Stimulated activated naive CD8-positive, alpha-beta T cell treated with anti-CD3 and anti-CD28 coated beads, Interleukin-15, Interleukin-2, amounts not matched to agents 100 U/mL and 50 U/mL, for 24 hours (primary cell): ENCODE data around the gene MYL3.

Experiments
- ATAC-seq: fragments of 150-1000 bp; cut with Tn5 transposase; one replicate; pipeline ENCODE4 v1.10.0; 2021
- DNase-seq: peaks from one replicate; pipeline ENCODE4 v3.0.0; 2021

The MYL3 gene

GRCh38 chr3:46899151-46900006 lies 36.1 kb upstream of the MYL3 start:
- DNase-seq = no peak
- no peak for ATAC-seq

- ATAC-seq (no peak), DNase-seq (no peak)
Observed at GRCh38 chr3:46898321-46899150, 35.3 kb upstream of the MYL3 start.

GRCh38 chr3:46897829-46898320 lies 34.6 kb upstream of the MYL3 start:
- ATAC-seq = no peak
- DNase-seq = no peak

- ATAC-seq (no peak), DNase-seq (no peak)
Observed at GRCh38 chr3:46897031-46897430, 33.8 kb upstream of the MYL3 start.

GRCh38 chr3:46896386-46896785 lies 33.1 kb upstream of the MYL3 start:
- DNase-seq (no peak), ATAC-seq (no peak)

- ATAC-seq = no peak
- no peak for DNase-seq
Observed at GRCh38 chr3:46895761-46896160, 32.5 kb upstream of the MYL3 start.

- DNase-seq (peak; percentile 86), ATAC-seq (peak; percentile 77)
Observed at GRCh38 chr3:46895204-46895660, 32.0 kb upstream of the MYL3 start.

- DNase-seq = no peak
- no peak for ATAC-seq
Observed at GRCh38 chr3:46894256-46894655, 31.0 kb upstream of the MYL3 start.

- ATAC-seq (no peak), DNase-seq (no peak)
Observed at GRCh38 chr3:46893763-46894162, 30.5 kb upstream of the MYL3 start.

GRCh38 chr3:46893146-46893748 lies 30.0 kb upstream of the MYL3 start:
- ATAC-seq = no peak
- DNase-seq = no peak

- ATAC-seq = peak; percentile 24
- DNase-seq = no peak
Observed at GRCh38 chr3:46892285-46893145, 29.3 kb upstream of the MYL3 start.

GRCh38 chr3:46891132-46891531 lies 27.9 kb upstream of the MYL3 start:
- DNase-seq = no peak
- no peak for ATAC-seq

GRCh38 chr3:46890132-46890531 lies 26.9 kb upstream of the MYL3 start:
- DNase-seq = no peak

GRCh38 chr3:46889381-46890110 lies 26.3 kb upstream of the MYL3 start:
- no peak for ATAC-seq
- DNase-seq = no peak

More at GRCh38 chr3:46890132-46890531, 26.9 kb upstream of the MYL3 start:
- no peak for ATAC-seq

- no peak for ATAC-seq
- DNase-seq = no peak
Observed at GRCh38 chr3:46888705-46889104, 25.5 kb upstream of the MYL3 start.

- DNase-seq (no peak), ATAC-seq (no peak)
Observed at GRCh38 chr3:46887980-46888494, 24.8 kb upstream of the MYL3 start.

GRCh38 chr3:46885612-46886011 lies 22.4 kb upstream of the MYL3 start:
- ATAC-seq (no peak), DNase-seq (no peak)

GRCh38 chr3:46884929-46885328 lies 21.7 kb upstream of the MYL3 start:
- DNase-seq (no peak), ATAC-seq (no peak)

GRCh38 chr3:46884427-46884826 lies 21.2 kb upstream of the MYL3 start:
- no peak for ATAC-seq

GRCh38 chr3:46883830-46884185 lies 20.6 kb upstream of the MYL3 start:
- ATAC-seq (no peak), DNase-seq (no peak)

More at GRCh38 chr3:46884427-46884826, 21.2 kb upstream of the MYL3 start:
- no peak for DNase-seq
